Activated T-helper 2 cell treated with anti-CD3 and anti-CD28 coated beads, Interferon-gamma antibody, Interleukin-2, Interleukin-4, amounts not matched to agents 10 μg/mL and 5 μg/mL and 100 μg/mL, durations not matched to agents 14 hours and 24 hours and 36 hours (primary cell): ENCODE data around the gene CTNNA1. TPM values are rescaled to one million over a fixed set of nuclear protein-coding genes. Genes with fewer than 3 reads are reported as not detected.

Experiments used
- DNase-seq: peaks from one replicate; pipeline ENCODE4 v3.0.0; 2021; ENCODE audit warnings: low spot score
- H3K27ac Mint-ChIP-seq: one replicate; pipeline ENCODE4 v1.8.0; 2021; ENCODE audit warnings: mixed read lengths
- H3K27me3 Mint-ChIP-seq: one replicate; pipeline ENCODE4 v1.8.0; 2021; ENCODE audit warnings: low read depth, mixed read lengths
- H3K36me3 Mint-ChIP-seq: one replicate; pipeline ENCODE4 v1.8.0; 2021; ENCODE audit warnings: low read depth, mixed read lengths
- H3K4me1 Mint-ChIP-seq: one replicate; pipeline ENCODE4 v1.8.0; 2021; ENCODE audit warnings: low read depth, mixed read lengths
- H3K4me3 Mint-ChIP-seq: one replicate; pipeline ENCODE4 v1.8.0; 2021; ENCODE audit warnings: low read depth, mild to moderate bottlenecking, moderate library complexity, mixed read lengths
- H3K9me3 Mint-ChIP-seq: one replicate; pipeline ENCODE4 v1.8.0; 2021; ENCODE audit warnings: mixed read lengths
- intact Hi-C: fragments of 100-400 bp; cut with micrococcal nuclease; formaldehyde crosslinking; loops from one replicate; pipeline ENCODE4 v1.15.1; 2023
- total RNA-seq: library from RNA; stranded (reverse); gene quantifications from 2 replicates; pipeline ENCODE4 v1.2.3, GENCODE V29; 2022

The CTNNA1 gene
- total RNA-seq, 1 donor from 2014 or later = 298 TPM

DNA sequence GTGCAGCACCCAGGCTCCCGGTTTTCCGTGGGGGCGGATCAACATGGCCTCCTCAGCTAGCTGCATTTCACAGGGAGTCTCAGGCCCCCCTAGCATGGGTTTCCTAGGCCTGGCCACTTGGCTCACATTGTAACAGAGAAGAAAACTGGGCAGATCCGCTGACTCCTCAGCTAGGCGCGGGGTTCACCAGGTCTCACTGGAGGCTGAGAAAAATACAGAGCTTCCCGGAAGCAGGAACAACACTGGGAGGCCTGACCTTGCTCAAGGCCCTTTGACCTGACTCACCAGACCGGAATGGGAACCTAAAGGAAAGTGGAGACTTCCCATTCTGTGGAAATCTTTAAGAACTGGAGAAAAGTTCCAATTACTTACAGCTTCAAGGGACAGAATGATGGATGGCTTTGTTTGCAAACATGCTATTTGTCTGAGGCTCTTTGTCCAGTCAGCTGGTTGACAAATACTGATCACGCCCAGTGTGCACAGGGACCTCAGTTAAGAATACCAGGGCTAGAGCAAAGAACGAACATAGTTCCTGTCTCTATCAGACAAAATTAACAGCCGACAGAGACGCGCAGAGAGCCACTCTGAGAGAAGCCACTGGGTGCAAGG lies 210.6 kb downstream of the CTNNA1 start:
- H3K36me3 Mint-ChIP-seq = no peaks in the 10 kb centered on the region
- no peaks in the 10 kb centered on the region for H3K27me3 Mint-ChIP-seq
- no peak for DNase-seq
- intact Hi-C loops = no loop called here
- H3K4me1 Mint-ChIP-seq = no peaks in the 10 kb centered on the region
- H3K4me3 Mint-ChIP-seq = no peak overlapping the region
- no peak overlapping the region for H3K27ac Mint-ChIP-seq
- no peaks in the 10 kb centered on the region for H3K9me3 Mint-ChIP-seq

DNA sequence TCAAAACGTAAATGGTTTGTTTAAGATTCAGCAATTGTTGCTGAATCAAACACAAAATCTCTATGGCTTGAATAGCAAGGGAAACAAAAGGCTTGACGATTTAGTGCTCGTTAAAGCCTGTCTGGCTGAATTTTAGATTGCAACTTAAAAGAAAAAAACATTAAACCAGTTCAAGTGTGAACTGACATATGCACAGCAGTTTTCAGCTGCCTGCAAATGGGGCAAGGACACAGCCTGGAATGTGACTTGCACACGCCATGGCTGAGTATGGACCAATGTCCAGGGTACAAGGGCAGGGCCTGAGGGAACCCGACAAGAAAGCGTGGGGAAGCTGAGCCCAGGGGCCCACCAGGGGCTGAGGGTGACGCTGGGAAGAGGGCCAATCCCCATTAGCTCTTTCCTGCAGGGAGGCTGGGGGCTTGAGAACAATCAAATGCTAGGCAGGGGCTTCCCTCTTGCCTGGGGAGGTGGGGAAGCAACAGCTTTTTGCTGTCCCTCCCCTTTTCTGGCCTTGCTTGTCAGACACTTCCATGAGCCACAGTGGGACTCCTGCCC lies 211.5 kb downstream of the CTNNA1 start:
- H3K4me3 Mint-ChIP-seq = no peak overlapping the region
- H3K9me3 Mint-ChIP-seq = no peaks in the 10 kb centered on the region
- intact Hi-C loops = no loop called here
- no peaks in the 10 kb centered on the region for H3K27me3 Mint-ChIP-seq
- H3K27ac Mint-ChIP-seq = no peak overlapping the region
- no peak for DNase-seq
- no peaks in the 10 kb centered on the region for H3K36me3 Mint-ChIP-seq
- no peaks in the 10 kb centered on the region for H3K4me1 Mint-ChIP-seq

DNA sequence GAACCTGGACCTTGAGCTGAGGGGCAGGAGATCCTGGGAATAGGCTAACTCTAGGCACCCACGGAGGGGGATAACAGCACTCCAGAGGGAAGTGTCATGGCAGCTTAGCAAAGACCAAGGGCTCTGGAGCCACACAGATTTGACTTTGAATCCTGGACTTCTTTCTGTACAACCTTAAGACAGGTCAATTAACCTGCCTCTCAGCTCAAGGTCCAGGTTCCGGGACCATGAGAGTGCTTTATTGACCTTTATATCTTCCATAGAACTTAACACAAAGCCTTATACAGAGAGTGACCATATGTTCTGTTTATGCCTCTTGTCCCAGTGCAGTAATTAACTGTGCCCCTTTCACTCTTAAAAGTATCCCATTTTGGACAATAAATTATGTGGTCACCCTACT lies 212.4 kb downstream of the CTNNA1 start:
- Mint-ChIP-seq H3K27ac (no peak overlapping the region), H3K36me3 (no peaks in the 10 kb centered on the region), H3K4me1 (no peaks in the 10 kb centered on the region), H3K4me3 (no peak overlapping the region), H3K9me3 (no peaks in the 10 kb centered on the region), H3K27me3 (no peaks in the 10 kb centered on the region)
- no peak for DNase-seq
- intact Hi-C loops = no loop called here

DNA sequence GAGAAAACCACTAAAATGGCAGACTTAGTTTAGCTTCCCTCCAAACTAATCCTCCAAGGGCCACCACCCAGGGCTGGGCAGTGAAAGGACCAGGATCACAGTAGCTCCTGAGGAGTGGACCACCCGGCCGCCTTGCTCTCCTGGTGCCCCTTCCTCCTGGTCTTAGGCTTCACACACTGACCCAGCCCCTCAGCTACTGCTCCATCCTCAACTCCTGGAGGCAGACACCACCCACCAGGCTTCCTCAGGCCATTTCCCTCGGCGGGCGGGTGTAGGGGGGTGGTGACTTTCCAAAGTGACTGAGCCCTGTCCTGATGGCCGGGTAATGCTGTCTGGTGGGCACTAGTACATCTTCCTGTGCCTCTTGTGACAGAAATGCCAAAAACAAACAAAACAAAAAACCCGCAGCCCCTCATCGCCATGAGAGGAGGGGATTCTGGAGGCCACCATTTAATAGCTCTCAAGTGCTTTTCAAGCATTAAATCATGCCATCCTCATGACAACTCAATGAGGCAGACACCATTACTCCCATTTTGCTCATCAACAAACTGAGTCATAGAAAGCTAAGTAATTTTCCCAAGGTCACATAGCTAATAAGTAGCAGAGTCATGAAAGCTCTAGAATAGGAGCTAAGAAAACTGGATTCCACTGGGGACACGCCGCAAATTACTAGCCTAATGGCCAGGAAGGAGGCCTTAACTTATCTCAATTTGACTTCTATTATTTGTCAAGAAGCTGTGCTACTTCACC lies 213.2 kb downstream of the CTNNA1 start:
- Mint-ChIP-seq H3K4me3 (no peak overlapping the region), H3K27me3 (no peaks in the 10 kb centered on the region), H3K27ac (no peak overlapping the region), H3K9me3 (no peaks in the 10 kb centered on the region), H3K4me1 (no peaks in the 10 kb centered on the region), H3K36me3 (no peaks in the 10 kb centered on the region)
- intact Hi-C loops = no loop called here
- DNase-seq = no peak

DNA sequence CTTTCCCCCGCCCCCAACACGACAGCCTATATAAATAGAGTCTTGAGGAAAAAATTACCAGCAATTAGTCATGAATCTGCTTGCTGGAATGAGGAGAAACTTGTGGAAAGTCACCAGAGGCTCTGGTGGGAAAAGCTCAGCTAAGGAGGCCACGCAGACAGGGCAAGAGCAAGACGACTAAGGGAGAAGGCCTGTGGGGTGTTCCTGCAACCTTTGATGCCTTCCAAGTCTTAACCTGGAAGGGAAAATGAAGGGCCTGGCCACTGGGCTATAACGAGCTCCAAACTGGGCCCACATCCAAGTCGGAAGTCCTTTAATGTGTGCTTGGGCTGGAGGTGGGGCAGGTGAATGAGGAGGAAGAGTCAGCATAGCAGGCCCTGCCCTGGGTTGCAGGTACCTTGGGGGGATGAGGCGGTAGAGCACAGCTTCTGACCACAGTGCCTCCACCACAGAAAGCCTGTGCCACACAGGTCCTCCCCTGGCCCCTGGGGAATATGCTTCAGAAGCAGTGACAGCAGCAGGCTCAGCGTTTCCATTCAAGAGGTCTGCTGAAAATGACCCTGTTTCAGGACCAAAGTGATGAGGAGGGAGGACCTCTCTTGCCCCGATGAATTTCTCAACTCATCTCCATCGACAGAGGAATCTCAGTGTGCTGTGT lies 214.7 kb downstream of the CTNNA1 start:
- DNase-seq = no peak
- Mint-ChIP-seq H3K27ac (no peak overlapping the region), H3K36me3 (no peaks in the 10 kb centered on the region), H3K4me1 (no peaks in the 10 kb centered on the region), H3K27me3 (no peaks in the 10 kb centered on the region), H3K9me3 (no peaks in the 10 kb centered on the region), H3K4me3 (no peak overlapping the region)
- intact Hi-C loops = no loop called here

DNA sequence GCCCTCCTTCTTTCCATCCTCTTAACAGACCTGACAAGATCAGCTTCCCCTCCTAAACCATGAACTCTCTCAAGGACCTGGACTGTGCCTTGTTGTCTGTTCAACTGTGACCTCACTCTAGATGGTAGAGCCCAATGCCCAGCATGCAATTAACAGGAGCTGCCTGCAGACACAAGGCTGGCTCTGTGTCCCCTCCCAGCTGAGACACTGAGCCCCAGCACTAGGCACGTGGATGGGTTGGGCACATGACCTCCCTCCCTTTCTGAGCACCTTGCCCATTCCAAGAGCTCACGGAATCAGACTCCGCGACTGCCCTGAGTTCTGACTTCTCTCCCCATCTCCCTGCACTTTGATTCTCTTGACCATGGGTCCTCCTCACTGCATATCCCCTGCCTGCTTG lies 215.4 kb downstream of the CTNNA1 start:
- H3K4me1 Mint-ChIP-seq = no peaks in the 10 kb centered on the region
- H3K27ac Mint-ChIP-seq = no peak overlapping the region
- H3K9me3 Mint-ChIP-seq = no peaks in the 10 kb centered on the region
- no peaks in the 10 kb centered on the region for H3K27me3 Mint-ChIP-seq
- no peak for DNase-seq
- H3K36me3 Mint-ChIP-seq = no peaks in the 10 kb centered on the region
- no peak overlapping the region for H3K4me3 Mint-ChIP-seq
- intact Hi-C loops = no loop called here

DNA sequence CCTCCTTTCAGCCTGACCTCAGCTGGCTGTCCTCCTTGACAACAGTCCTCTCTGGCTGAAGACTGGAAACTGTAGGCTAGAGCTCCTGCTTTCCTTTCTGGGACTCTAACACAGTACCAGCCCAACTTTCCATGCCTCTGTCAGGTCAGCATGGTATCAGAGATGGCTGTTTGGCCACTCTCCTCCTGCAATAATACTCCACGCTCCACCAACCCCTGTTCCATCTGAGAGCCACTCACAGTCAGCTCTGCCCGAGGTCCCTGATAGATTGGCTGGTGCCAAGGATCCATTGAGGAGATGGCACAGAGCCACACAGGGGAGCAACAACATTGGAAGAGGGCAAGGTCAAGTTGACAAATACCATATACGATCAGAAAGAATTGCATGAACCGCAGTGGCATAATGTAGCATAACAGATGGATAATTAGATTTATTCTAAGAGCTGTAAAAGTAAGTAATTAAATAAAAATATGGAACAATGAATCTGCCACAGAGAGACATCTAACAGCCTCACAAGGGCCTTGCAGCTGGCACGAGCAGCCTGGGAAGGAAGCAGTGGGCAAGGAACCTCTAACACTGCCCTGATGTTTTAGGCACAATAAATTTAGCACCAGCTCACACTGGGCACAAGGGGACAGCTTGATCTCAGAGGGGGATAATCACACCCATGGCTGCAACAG lies 216.2 kb downstream of the CTNNA1 start:
- Mint-ChIP-seq H3K36me3 (no peaks in the 10 kb centered on the region), H3K27me3 (no peaks in the 10 kb centered on the region), H3K4me1 (peaks cover 2% of the 10 kb centered on the region), H3K4me3 (no peak overlapping the region), H3K27ac (no peak overlapping the region), H3K9me3 (no peaks in the 10 kb centered on the region)
- DNase-seq = no peak
- intact Hi-C loops = no loop called here

DNA sequence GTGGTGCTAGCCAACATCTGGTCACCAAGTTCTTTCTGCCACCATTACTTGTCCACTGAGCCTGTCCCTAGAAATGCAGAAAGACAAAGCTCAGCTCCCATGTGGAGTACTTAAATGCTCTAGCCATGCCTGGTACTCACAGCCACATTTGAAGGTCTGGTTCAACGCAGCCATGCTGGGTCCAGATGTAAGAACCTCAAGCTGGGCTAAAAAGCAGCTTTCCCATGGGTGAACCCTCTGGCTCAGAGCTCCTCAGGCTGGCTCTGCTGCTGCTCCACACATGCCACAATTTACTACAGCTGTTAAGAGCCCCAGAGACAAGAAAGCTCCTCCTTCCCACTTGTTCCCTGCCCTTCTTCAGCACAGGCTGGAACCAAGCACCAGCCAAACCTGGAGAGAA lies 219.0 kb downstream of the CTNNA1 start:
- no peak overlapping the region for H3K27ac Mint-ChIP-seq
- no peaks in the 10 kb centered on the region for H3K9me3 Mint-ChIP-seq
- H3K27me3 Mint-ChIP-seq = no peaks in the 10 kb centered on the region
- H3K36me3 Mint-ChIP-seq = no peaks in the 10 kb centered on the region
- H3K4me3 Mint-ChIP-seq = no peak overlapping the region
- DNase-seq = no peak
- intact Hi-C loops = no loop called here
- peaks cover 14% of the 10 kb centered on the region for H3K4me1 Mint-ChIP-seq

DNA sequence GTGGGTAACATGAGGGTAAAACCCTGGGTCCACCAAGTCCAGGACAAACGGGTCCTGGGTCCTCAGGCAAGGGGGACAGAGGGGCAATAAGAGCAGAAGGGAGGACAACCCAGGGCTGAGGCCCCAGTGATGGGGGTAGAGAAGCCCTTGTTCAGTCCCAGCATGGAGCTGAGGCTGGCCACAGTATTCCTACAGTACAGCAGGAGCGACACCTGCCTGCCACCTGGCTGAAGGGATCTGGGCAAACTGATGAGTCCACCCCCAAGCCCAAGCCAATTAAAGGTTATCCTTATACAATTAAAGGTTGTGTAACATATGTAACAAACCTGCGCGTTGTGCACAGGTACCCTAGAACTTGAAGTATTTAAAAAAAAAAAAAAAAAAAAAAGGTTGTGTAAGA lies 219.6 kb downstream of the CTNNA1 start:
- Mint-ChIP-seq H3K4me1 (peaks cover 19% of the 10 kb centered on the region), H3K36me3 (no peaks in the 10 kb centered on the region), H3K27me3 (no peaks in the 10 kb centered on the region), H3K27ac (no peak overlapping the region), H3K9me3 (no peaks in the 10 kb centered on the region), H3K4me3 (no peak overlapping the region)
- intact Hi-C loops = no loop called here
- DNase-seq = no peak

DNA sequence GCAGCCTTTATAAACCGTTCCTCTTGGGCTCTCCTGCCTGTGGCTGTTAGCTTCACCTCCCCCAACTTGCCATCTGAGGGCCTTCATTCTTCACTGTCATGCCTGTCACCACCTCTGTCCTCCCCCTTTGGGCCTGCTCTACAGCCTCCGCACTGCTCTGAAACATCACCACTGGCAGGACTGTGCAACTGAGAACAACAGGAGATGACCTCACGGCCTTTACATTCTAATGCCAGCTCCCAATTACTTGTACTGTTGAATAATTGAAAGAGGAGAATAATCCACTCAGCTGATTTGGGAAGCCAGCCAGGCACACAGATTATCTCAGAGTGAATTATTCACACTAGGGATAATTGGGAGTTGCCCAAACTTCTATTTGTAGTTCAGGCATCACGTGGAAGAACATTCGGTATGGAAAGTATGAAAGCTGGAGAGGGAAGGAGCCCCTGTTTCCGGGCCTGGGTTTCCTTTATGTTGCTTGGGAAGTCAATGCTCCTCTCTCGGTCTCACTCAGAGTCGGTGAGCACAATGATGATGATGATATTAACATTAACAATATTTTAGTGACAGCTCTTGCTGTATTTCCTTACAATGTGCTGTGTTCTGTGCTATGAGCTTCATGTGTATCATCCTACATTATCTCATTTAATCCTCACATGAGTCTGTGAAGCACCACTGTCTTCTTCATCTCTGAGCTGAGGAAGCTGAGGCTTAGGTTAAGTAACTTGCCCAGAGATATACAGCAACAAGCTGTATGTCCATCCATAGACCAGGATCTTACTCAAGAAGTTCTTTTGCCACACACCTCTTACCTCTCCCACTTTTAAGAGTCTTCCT lies 221.2 kb downstream of the CTNNA1 start:
- H3K4me1 Mint-ChIP-seq = peaks cover 27% of the 10 kb centered on the region
- no peaks in the 10 kb centered on the region for H3K9me3 Mint-ChIP-seq
- no peak overlapping the region for H3K27ac Mint-ChIP-seq

DNA sequence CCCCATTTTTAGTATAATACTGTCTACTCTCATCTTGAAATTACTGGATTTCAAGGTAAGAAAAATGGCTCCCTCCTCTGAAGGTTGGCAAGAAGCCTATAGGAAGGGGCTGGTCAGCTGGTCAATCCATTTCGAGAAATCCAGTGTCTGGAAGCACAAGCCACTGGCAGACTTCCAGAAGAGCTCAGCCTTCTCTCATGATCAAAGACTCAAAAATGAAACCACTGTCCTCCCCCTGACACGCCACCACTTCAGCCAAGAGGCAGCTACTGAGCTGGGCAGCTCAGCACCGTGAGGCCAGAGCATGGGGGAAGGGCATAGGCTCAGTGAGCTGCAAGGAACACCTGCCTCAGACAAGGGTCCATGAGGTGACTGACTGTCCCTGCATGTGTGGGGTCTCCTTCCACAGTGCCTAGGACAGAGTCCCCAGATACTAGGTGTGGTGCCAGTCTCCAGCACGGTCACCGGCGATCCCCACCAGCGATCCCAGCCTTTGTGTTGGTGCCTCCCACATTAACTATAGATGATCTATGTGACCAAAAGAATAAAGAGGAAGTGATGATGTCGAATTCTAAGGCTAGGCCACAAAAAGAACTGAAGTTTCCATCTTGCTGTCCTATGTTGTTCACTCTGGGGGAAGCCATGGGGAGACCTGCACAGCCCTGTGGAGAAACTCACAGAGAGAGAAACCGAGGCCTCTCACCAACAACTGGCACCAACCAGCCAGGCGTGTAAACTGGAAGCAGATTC lies 222.0 kb downstream of the CTNNA1 start:
- no peak for DNase-seq
- H3K27me3 Mint-ChIP-seq = no peaks in the 10 kb centered on the region
- no peak overlapping the region for H3K4me3 Mint-ChIP-seq
- no peak overlapping the region for H3K27ac Mint-ChIP-seq
- H3K9me3 Mint-ChIP-seq = no peaks in the 10 kb centered on the region
- peaks cover 2% of the 10 kb centered on the region for H3K36me3 Mint-ChIP-seq
- intact Hi-C loops = no loop called here
- peaks cover 35% of the 10 kb centered on the region for H3K4me1 Mint-ChIP-seq

More for the DNA sequence above, 221.2 kb downstream of the CTNNA1 start:
- Mint-ChIP-seq H3K27me3 (no peaks in the 10 kb centered on the region), H3K4me3 (no peak overlapping the region), H3K36me3 (peaks cover 2% of the 10 kb centered on the region)
- DNase-seq = no peak
- intact Hi-C loops = no loop called here

DNA sequence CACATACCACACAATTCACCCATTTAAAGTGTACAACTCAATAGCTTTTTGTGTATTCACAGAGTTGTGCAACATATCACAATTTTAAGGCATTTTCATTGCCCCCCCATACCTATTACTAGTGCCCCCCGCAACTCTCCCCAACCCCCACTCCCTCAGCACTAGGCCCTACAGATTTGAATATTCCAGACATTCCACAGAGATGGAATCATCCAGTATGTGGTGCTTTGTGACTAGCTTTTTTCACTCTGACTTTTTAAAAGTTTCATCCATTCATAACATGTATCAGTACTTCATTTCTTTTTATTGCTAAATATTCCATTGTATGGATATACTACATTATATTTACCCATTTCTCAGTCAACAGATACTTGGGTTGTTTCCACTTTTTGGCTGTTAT lies 224.9 kb downstream of the CTNNA1 start:
- Mint-ChIP-seq H3K27ac (no peak overlapping the region), H3K27me3 (no peaks in the 10 kb centered on the region), H3K4me3 (no peak overlapping the region), H3K36me3 (peaks cover 2% of the 10 kb centered on the region), H3K9me3 (no peaks in the 10 kb centered on the region), H3K4me1 (peaks cover 56% of the 10 kb centered on the region)
- DNase-seq = no peak
- intact Hi-C loops = no loop called here
